NCI-H510A treated with DMSO at 0.1 percent for 48 hours (cell line): ENCODE results near the gene FCER1G.

Experiments
- DNase-seq: peaks from one replicate; lab custom pipeline; 2025; lab: John Stamatoyannopoulos, UW

The FCER1G gene

DNA sequence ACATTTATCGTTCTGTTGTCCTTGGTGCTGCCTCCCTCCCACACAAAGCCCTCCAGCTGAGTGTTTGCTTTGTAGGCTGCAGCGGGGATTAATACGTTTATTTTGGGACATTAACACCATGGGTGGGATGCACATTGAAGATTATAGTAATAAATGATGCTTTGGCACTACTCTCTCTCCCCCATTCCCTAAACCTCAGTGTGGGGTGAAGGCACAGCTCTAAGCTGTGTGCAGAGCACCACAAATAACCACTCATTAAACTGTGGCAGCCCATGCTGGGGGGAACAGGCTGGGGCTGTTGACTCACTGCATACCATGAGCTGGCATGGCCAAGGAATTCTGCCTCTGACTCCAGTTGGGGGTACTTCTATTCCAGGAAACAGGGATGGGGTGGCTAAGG is 51.1 kb downstream of the FCER1G start:
- DNase-seq = no peak

DNA sequence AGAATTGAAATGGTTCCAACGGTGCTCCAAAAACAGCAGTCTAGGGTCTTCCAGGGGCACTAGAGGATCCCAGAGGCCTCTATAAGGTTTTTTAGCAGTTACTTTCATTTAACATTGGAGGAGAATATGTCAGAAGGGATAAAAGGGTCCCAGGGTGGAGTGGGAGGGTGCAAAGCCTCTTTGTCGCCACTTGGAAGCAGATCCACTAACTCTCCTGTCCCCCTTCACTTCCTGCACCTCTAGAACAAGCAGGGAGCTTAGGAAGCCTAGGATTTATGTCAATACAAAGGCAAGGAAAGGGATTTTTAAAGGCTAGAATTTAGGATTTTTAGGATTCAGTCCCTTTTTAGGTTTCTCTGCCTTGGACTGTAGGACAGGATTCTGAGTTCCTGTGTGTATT is 51.7 kb downstream of the FCER1G start:
- DNase-seq = no peak

DNA sequence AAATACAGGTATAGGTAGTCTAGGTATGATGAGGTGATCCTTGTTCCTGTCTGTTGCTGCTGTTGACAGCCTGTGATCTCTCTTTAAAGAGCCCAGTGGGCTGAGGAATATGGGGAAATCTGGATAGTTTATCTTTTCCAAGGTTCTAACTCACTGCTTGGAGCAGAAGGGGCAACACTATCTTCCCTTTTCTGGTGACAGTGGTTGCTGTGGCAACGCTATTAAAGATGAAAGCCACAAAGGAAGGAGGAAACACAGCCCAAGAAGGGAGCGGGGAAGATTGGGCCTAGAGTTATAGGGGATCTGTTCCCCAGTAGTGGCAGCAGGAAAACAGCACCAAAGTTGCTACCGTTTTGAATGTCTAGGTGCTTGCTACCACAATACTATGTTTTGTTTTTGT is 52.2 kb downstream of the FCER1G start:
- no peak for DNase-seq
